ENCODE measurements around the gene FOS.
"Not testable (repeated sequence)": the region's sequence is repeated elsewhere in the genome, so short reads cannot be mapped to it uniquely, and the experiment has no call there.

Gene FOS

GRCh38 chr14:75295491-75296345 lies 17.1 kb downstream of the FOS start:
- peak; percentile 12 for DNase-seq

DNA sequence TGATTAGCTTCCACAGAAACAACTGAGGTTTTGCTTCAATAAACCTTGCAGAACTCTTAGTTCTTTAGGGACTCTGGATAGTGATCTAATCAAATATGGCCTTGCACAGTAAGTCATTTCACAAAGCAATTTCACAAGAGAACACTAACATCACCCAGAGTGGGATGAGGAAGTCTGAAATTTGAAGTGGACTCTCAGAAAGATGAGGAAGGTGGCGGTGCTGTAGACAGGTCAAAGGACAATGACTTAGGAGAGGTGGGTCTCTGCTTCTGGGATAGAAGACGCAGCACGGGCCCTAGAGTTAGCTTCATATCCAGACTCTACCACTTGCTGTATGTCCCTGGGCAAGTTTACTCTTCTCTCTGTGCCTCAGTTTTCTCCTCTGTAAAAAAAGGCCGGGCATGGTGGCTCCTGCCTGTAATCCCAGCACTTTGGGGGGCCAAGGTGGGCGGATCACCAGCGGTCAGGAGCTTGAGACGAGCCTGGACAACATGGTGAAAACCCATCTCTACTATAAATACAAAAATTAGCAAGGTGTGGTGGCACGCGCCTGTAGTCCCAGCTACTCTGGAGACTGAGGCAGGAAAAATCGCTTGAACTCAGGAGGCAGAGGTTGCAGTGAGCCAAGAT lies 18.9 kb downstream of the FOS start:
- no peak for DNase-seq

DNA sequence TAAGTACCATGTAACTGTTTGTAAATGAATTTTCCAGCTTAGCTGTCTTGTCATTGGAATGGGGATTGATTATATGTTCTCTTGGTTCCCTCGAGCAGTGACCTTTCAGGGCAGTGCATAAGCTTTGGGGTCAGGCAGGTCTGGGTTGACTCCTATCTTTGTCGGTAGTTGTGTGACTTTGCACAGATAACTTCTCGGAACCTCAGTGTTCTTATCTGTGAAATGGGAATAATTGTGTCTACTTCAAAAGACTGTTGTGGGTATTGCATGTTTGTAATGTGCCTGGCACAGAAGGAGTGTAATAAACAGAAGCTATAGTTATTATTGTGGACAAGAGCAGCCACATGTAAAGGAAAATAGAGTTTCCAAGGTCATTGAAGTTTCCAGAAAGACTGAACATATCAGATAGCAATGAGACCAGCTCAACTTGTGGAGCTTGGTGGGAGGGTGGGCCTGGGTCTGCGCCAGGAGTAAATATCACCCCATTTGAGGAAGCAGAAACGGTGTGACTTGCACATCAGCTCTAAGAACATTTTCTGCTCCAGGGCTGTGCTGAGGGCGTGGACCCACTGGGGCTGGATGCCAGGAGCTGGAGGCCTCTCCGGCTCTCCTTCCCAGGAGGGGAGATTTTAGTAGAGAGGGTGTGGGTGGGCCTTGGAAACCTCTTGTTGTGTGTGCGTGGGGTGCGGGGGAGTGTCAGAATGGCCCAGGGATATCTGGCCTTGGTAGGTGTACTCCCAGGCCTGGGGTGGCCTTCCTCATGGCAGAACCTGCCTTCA lies 19.7 kb downstream of the FOS start:
- no peak for DNase-seq

GRCh38 chr14:75299059-75299458 lies 20.4 kb downstream of the FOS start:
- DNase-seq = no peak

GRCh38 chr14:75299576-75299975 lies 20.9 kb downstream of the FOS start:
- no peak for DNase-seq

GRCh38 chr14:75301666-75302325 lies 23.2 kb downstream of the FOS start:
- no peak for DNase-seq

DNA sequence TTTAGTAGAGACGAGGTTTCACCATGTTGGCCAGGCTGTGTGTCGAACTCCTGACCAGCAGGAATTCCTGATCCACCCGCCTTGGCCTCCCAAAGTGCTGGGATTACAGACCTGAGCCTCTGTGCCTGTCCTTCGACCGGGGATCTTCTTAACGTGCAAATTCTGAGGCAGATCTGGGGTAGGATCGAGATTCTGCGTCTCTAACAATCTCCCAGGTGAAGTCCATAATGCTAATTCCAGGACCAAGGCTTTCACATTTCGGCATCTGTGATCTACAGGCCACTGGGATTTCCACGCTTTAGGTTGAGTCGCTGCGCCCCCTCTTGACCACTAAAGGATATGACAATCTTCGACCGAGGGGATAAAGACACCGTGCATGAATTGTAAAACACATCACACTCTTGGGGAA lies 24.8 kb downstream of the FOS start:
- peak; percentile 18 for DNase-seq

DNA sequence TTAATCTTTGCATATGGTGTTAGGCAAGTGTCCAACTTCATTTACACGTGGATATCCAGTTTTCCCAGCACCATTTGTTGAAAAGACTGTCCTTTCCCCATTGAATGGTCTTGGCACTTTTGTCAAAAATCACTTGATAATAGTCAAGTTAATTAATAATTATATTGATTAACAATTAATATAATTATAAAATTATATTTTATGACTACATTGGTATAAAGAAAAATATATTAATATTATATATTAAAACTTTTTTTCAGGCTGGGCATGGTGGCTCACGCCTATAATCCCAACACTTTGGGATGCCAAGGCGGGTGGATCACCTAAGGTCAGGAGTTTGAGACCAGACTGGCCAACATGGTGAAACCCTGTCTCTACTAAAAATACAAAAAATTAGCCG lies 27.8 kb downstream of the FOS start:
- not testable (repeated sequence) for DNase-seq

GRCh38 chr14:75306927-75307699 lies 28.5 kb downstream of the FOS start:
- DNase-seq = peak; percentile 10

DNA sequence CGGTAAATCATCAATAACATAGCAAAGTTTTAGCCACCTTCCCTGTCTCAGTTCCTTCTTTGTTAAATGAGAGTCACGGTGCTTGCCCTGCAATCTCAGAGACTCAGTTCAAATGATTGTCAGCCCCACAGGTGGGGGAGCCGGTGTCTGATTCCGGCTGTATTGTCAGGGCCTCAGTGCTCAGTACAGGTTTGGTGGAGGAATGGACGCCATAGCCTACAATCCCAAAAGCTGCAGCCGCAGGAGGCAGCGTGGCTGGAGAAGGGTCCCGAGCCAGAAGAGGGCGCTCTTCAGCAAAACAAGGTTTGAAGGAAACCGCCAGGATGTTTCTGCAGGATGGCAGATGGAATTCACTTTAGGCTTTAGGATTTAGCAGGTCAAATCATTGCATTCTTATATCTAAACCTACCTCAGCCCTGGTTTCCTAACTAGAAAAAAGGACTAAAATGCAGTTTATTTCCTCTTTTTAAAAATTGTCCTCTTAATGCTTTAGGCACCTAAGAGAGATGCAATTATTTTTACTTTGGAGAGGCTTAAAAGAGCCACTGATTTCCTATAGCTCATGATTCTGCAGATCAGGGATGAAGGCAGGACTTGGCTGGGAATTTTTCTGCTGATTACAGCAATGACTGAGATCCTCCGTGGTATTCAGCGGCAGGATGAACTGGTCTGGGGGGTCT lies 29.2 kb downstream of the FOS start:
- DNase-seq = peak; percentile 40

- DNase-seq = not testable (repeated sequence)
Observed at GRCh38 chr14:75308991-75309390, 30.4 kb downstream of the FOS start.

DNA sequence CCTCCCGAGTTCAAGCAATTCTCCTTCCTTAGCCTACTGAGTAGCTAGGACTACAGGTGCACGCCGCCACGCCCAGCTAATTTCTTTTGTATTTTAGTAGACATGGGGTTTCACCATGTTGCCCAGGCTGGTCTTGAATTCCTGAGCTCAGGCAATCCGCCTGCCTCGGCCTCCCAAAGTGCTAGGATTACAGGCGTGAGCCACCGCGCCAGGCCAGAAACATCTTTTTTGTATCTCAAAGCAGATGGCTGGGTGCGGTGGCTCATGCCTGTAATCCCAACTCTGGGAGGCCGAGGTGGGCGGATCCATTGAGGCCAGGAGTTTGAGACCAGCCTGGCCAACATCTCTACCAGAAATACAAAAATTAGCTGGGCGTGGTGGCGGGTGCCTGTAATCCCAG lies 30.9 kb downstream of the FOS start:
- DNase-seq = not testable (repeated sequence)

DNA sequence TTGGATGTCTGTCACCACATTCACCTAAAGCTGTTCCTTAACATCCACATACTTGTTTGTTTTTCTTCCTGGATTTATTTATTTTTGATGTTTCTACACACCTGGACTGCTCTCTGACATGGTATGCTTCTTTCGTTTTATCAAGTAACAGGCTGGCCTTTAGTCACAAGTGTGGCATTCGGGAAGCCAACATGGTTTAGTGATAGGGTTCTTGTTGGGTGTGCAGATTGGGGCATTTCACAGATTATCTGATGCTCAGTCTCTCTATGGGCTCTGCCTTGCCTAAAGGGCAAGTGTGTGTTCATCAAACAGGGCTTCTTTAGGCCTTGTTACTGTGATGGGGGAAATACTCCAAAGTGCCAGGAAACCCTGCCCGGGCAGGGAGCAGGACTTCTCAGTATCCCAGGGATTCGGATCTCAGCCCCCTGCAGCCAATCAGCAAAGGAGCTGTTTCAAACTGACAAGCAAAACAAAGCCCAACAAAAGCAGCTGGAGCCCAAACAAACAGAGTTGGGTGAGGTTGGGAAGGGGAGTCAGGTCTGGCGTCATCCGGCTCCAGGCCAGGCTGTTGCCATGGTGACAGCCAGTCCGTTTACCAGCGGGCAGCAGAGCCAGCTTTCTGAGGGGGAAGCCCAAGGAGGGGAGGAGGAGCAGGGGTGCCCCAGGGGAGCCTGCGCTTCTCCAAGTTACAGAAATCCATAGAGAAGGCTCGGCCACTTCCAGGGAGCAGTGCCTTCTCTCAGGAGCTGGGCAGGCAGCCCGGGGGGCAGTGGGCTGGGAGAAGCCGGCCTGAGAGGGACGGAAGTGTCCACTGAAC lies 31.9 kb downstream of the FOS start:
- peak; percentile 22 for DNase-seq

- no peak for DNase-seq
Observed at GRCh38 chr14:75311356-75311755, 32.7 kb downstream of the FOS start.

DNA sequence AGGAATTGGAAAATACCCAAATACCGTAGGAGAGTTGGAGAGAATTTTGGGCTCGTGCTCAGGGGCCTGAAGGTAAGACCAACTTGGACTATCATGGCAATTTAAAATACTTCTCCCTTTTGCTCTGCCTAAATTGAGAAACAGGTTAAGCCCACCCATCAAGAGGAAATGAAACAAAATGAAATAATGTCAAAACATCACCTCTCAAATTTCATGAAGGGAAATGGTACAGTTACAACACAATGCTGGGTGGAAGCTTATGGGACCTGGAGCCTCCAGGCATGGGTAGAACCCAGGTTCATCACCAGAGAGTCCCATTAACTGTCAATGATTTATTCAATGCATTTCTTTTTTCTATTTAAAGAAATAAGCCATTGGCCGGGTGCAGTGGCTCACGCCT lies 33.7 kb downstream of the FOS start:
- DNase-seq = no peak

GRCh38 chr14:75313294-75313693 lies 34.7 kb downstream of the FOS start:
- DNase-seq = no peak

GRCh38 chr14:75315144-75315543 lies 36.5 kb downstream of the FOS start:
- DNase-seq = no peak

DNA sequence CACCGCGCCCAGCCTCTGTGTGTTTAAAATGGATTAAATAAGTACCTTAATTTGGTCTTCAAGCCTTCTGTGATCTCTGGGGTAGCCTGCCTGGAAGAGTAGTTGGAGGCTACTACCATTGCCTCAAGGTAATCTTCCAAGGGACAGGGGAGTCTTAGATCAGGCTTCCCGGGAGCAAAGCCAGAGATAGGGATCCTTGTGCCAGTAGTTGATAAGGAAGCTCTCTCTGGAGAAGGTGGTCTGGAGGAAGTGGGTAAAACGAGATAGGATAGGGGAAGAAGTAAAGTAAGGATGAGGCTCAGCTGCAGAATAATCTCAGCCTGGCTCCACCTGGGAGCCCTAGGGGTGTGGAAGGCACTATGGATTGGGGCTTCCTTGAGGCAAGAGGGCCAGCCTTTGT lies 38.5 kb downstream of the FOS start:
- no peak for DNase-seq

GRCh38 chr14:75318353-75318752 lies 39.7 kb downstream of the FOS start:
- no peak for DNase-seq

- DNase-seq = no peak
Observed at GRCh38 chr14:75319021-75319420, 40.4 kb downstream of the FOS start.

- DNase-seq = no peak
Observed at GRCh38 chr14:75320196-75320595, 41.6 kb downstream of the FOS start.
